Aorta (tissue), 5 donors: ENCODE results near the gene PCGF3. TPM values are rescaled to one million over a fixed set of nuclear protein-coding genes. Genes with fewer than 3 reads are reported as not detected.
"Not testable (repeated sequence)": the region's sequence is repeated elsewhere in the genome, so short reads cannot be mapped to it uniquely, and the experiment has no call there.

ENCODE experiments used
- ATAC-seq: fragments of 200-7000 bp; cut with Tn5 transposase; one replicate; pipeline ENCODE4 v1.9.1; 2022; ENCODE audit warnings: moderate library complexity; ENCODE audit not compliant: low FRiP score
- DNase-seq, 2 donors: peaks; one replicate each; pipeline ENCODE4 v3.0.0-alpha.2; 2020
- H3K27ac ChIP-seq, 2 donors: one replicate each; pipeline ENCODE4 v1.5.1; 2013; ENCODE audit warnings: low read length in 2 of 2, mild to moderate bottlenecking in 2 of 2, moderate library complexity in 2 of 2, control low read depth in 1 of 2, inconsistent platforms in 1 of 2, low read depth in 1 of 2
- H3K27me3 ChIP-seq, 2 donors: one replicate each; pipeline ENCODE4 v1.6.1; 2013; ENCODE audit warnings: control low read depth in 1 of 2, low read length in 1 of 2, mild to moderate bottlenecking in 1 of 2, moderate library complexity in 1 of 2; ENCODE audit not compliant: insufficient read depth in 2 of 2, control insufficient read depth in 1 of 2
- H3K36me3 ChIP-seq, 2 donors: one replicate each; pipeline ENCODE4 v1.6.1; 2013; ENCODE audit warnings: control low read depth in 1 of 2, low read length in 1 of 2, mild to moderate bottlenecking in 1 of 2; ENCODE audit not compliant: insufficient read depth in 2 of 2, control insufficient read depth in 1 of 2
- H3K4me1 ChIP-seq, 2 donors: one replicate each; pipeline ENCODE4 v1.6.1; 2013; ENCODE audit warnings: low read length in 2 of 2, control low read depth in 1 of 2, mild to moderate bottlenecking in 1 of 2, moderate library complexity in 1 of 2; ENCODE audit not compliant: insufficient read depth in 2 of 2, control insufficient read depth in 1 of 2
- H3K4me3 ChIP-seq, 2 donors: one replicate each; pipeline ENCODE4 v1.5.1; 2013; ENCODE audit warnings: low read length in 2 of 2, control low read depth in 1 of 2, mild to moderate bottlenecking in 1 of 2
- H3K9me3 ChIP-seq: one replicate; pipeline ENCODE4 v1.6.1; 2013; ENCODE audit warnings: mild to moderate bottlenecking, low read length; ENCODE audit not compliant: control insufficient read depth
- WGBS, 2 donors: extraction: QIAGEN DNeasy Blood & Tissue Kit; methylation state at CpG; one replicate each; pipeline ENCODE4 v1.1.7; 2013; 5-methylcytosine and 5-hydroxymethylcytosine counted together
- intact Hi-C, 2 donors: fragments of 100-400 bp; cut with DNase I; formaldehyde crosslinking; loops; one replicate each; pipeline versions ENCODE4 v1.14.2 to v1.15.0; 2022
- polyA plus RNA-seq, 2 donors: library from polyadenylated mRNA; stranded (reverse); fragments of 200-250 nt; gene quantifications; one replicate each; pipeline ENCODE4 v1.2.3, GENCODE V29; 2013
- total RNA-seq, 2 donors: library from RNA; stranded (reverse); fragmentation: NEBNext Ultra II Directional; extraction: Animal tissue kit (Norgen Biotek cat#: 25700); gene quantifications; one replicate each; pipeline ENCODE4 v1.2.1, GENCODE V29; 2021
- donor health status: healthy with polysubstance abuse.
- donor health status: Bipolar disorder and iron deficiency.
- donor health status: DM: no; HTN: no; CAD: no.
- donor health status: DM: no; HTN: no; CAD: no.
- donor health status: DM: yes; HTN: yes; CAD: no.

PCGF3 gene
- total and polyA plus RNA-seq, 4 donors = 17.7 to 59.4 (median 37.0) TPM

- DNase-seq, H3K4me1 ChIP-seq, H3K4me3 ChIP-seq, intact Hi-C loops, ATAC-seq, H3K27me3 ChIP-seq, H3K27ac ChIP-seq, H3K9me3 ChIP-seq: not testable (repeated sequence)
- H3K36me3 ChIP-seq = peaks cover 3 to 17% of the 10 kb centered on the region in 2 donors
- WGBS, 2 donors = 94 to 96% methylated on average over 47 to 61 of the region's 68 CpGs
Observed at GRCh38 chr4:730946-731904, 25.6 kb downstream of the PCGF3 start.

GRCh38 chr4:731954-732353, 26.3 kb downstream of the PCGF3 start:
- H3K27me3 ChIP-seq, intact Hi-C loops, H3K4me3 ChIP-seq, H3K27ac ChIP-seq, H3K4me1 ChIP-seq, H3K9me3 ChIP-seq, DNase-seq, ATAC-seq: not testable (repeated sequence)
- peaks cover 3 to 17% of the 10 kb centered on the region in 2 donors for H3K36me3 ChIP-seq
- WGBS, 2 donors = 82 to 84% methylated on average over 14 to 27 of the region's 27 CpGs

GRCh38 chr4:732486-732885, 26.9 kb downstream of the PCGF3 start:
- no peak overlapping the region for H3K27ac ChIP-seq
- no peaks in the 10 kb centered on the region for H3K27me3 ChIP-seq
- ATAC-seq (peak; percentile 8), DNase-seq (no peak)
- WGBS, 2 donors = 95% methylated on average over 20 of the region's 20 CpGs
- no peaks in the 10 kb centered on the region for H3K4me1 ChIP-seq
- H3K36me3 ChIP-seq = peaks cover 5 to 17% of the 10 kb centered on the region in 2 donors
- intact Hi-C loops = no loop called here
- no peaks in the 10 kb centered on the region for H3K9me3 ChIP-seq
- no peak overlapping the region for H3K4me3 ChIP-seq

- no peak overlapping the region for H3K27ac ChIP-seq
- no peak overlapping the region for H3K4me3 ChIP-seq
- DNase-seq = no peak
- intact Hi-C loops = no loop called here
- no peaks in the 10 kb centered on the region for H3K4me1 ChIP-seq
- H3K9me3 ChIP-seq = no peaks in the 10 kb centered on the region
- no peaks in the 10 kb centered on the region for H3K27me3 ChIP-seq
- H3K36me3 ChIP-seq = peaks cover 6 to 18% of the 10 kb centered on the region in 2 donors
- ATAC-seq = peak; percentile 37
- WGBS, 2 donors = 90 to 93% methylated on average over 32 of the region's 32 CpGs
Observed at GRCh38 chr4:732911-733630, 27.4 kb downstream of the PCGF3 start.

GRCh38 chr4:733631-733980, 28.0 kb downstream of the PCGF3 start:
- WGBS, 2 donors = 94% methylated on average over 18 of the region's 18 CpGs
- peaks cover 6 to 18% of the 10 kb centered on the region in 2 donors for H3K36me3 ChIP-seq
- no peaks in the 10 kb centered on the region for H3K9me3 ChIP-seq
- H3K4me3 ChIP-seq = no peak overlapping the region
- DNase-seq (no peak), ATAC-seq (no peak)
- no peak overlapping the region for H3K27ac ChIP-seq
- H3K4me1 ChIP-seq = no peaks in the 10 kb centered on the region
- intact Hi-C loops = no loop called here
- no peaks in the 10 kb centered on the region for H3K27me3 ChIP-seq

- intact Hi-C loops = no loop called here
- ATAC-seq = no peak
- WGBS, 2 donors = 93% methylated on average over 9 of the region's 9 CpGs
- peaks cover 6 to 18% of the 10 kb centered on the region in 2 donors for H3K36me3 ChIP-seq
- H3K9me3 ChIP-seq = no peaks in the 10 kb centered on the region
- no peaks in the 10 kb centered on the region for H3K4me1 ChIP-seq
- no peaks in the 10 kb centered on the region for H3K27me3 ChIP-seq
- no peak for DNase-seq
- no peak overlapping the region for H3K4me3 ChIP-seq
- no peak overlapping the region for H3K27ac ChIP-seq
Observed at GRCh38 chr4:734075-734474, 28.4 kb downstream of the PCGF3 start.

GRCh38 chr4:734951-735350, 29.3 kb downstream of the PCGF3 start:
- WGBS, 2 donors = 94 to 97% methylated on average over 9 of the region's 9 CpGs
- intact Hi-C loops = no loop called here
- Histone ChIP-seq H3K27ac (no peak overlapping the region), H3K36me3 (peaks cover 6 to 18% of the 10 kb centered on the region in 2 donors), H3K4me3 (no peak overlapping the region), H3K4me1 (no peaks in the 10 kb centered on the region), H3K27me3 (no peaks in the 10 kb centered on the region), H3K9me3 (no peaks in the 10 kb centered on the region)
- ATAC-seq (no peak), DNase-seq (no peak)

GRCh38 chr4:735583-735982, 30.0 kb downstream of the PCGF3 start:
- H3K4me3 ChIP-seq = no peak overlapping the region
- DNase-seq (no peak), ATAC-seq (no peak)
- intact Hi-C loops = no loop called here
- H3K9me3 ChIP-seq = no peaks in the 10 kb centered on the region
- no peak overlapping the region for H3K27ac ChIP-seq
- H3K36me3 ChIP-seq = peaks cover 6 to 18% of the 10 kb centered on the region in 2 donors
- 95 to 97% methylated on average over 8 of the region's 8 CpGs for WGBS, 2 donors
- H3K4me1 ChIP-seq = no peaks in the 10 kb centered on the region
- no peaks in the 10 kb centered on the region for H3K27me3 ChIP-seq
